A673 (cell line): ENCODE measurements around the gene SHOC2. TPM values are rescaled to one million over a fixed set of nuclear protein-coding genes. Genes with fewer than 3 reads are reported as not detected.

Experiments used
- BruUV-seq: library from RNA; stranded (reverse); fragments of 400-500 nt; replicated peaks from 2 replicates; lab custom pipeline; 2021; lab: Mats Ljungman, UMichigan
- CTCF ChIA-PET: fragments of 300-600 bp; sonication (Branson Sonifier 250); formaldehyde crosslinking; loops from one replicate; lab custom pipeline; 2022; ENCODE audit warnings: antibody characterized with exemption; lab: Charles Lee
- POLR2A ChIA-PET: fragments of 300-600 bp; sonication (Branson Sonifier 250); formaldehyde crosslinking; loops from one replicate; lab custom pipeline; 2022; ENCODE audit warnings: antibody characterized with exemption; ENCODE audit not compliant: low non-redundant PET; lab: Charles Lee
- DNase-seq: peaks from one replicate; pipeline ENCODE4 v3.0.0-alpha.2; 2015; ENCODE audit warnings: low spot score
- H3K27ac ChIP-seq: fragments of 200-600 bp; sonication (generic); 2 replicates; pipeline ENCODE4 v1.5.1; 2016; ENCODE audit warnings: mixed run types, low read depth, mild to moderate bottlenecking, mixed read lengths, antibody characterized with exemption, low read length; ENCODE audit not compliant: poor library complexity, severe bottlenecking
- H3K27me3 ChIP-seq: fragments of 200-600 bp; sonication (generic); replicated peaks from 2 replicates; pipeline ENCODE4 v1.6.1; 2017; ENCODE audit warnings: mixed run types, low read depth, mild to moderate bottlenecking, mixed read lengths, antibody characterized with exemption, low read length; ENCODE audit not compliant: insufficient read depth, poor library complexity
- H3K36me3 ChIP-seq: fragments of 200-600 bp; sonication (generic); 2 replicates; pipeline ENCODE4 v1.6.1; 2016; ENCODE audit warnings: mixed run types, mild to moderate bottlenecking, mixed read lengths, antibody characterized with exemption, low read length; ENCODE audit not compliant: insufficient read depth, poor library complexity, severe bottlenecking
- H3K4me1 ChIP-seq: fragments of 200-600 bp; sonication (generic); 2 replicates; pipeline ENCODE4 v1.6.1; 2017; ENCODE audit warnings: mixed run types, mild to moderate bottlenecking, mixed read lengths, antibody characterized with exemption, low read length; ENCODE audit not compliant: insufficient read depth, poor library complexity, severe bottlenecking
- H3K4me3 ChIP-seq: fragments of 200-600 bp; sonication (generic); 2 replicates; pipeline ENCODE4 v1.5.1; 2016; ENCODE audit warnings: low read depth, mixed run types, mild to moderate bottlenecking, mixed read lengths, low read length; ENCODE audit not compliant: poor library complexity, severe bottlenecking
- H3K9me3 ChIP-seq: fragments of 200-600 bp; sonication (generic); 2 replicates; pipeline ENCODE4 v1.6.1; 2016; ENCODE audit warnings: mixed run types, low read depth, mild to moderate bottlenecking, mixed read lengths, antibody characterized with exemption, low read length; ENCODE audit not compliant: poor library complexity, severe bottlenecking
- CTCF ChIP-seq: fragments of 300-800, 200-600 bp; sonication (generic); conservative IDR thresholded peaks from 2 replicates; pipeline ENCODE4 v1.5.1; 2017; ENCODE audit warnings: low read depth, mild to moderate bottlenecking, antibody characterized with exemption, low read length, moderate library complexity, mixed read lengths
- EZH2 ChIP-seq: fragments of 200-600 bp; sonication (generic); IDR thresholded peaks from 2 replicates; pipeline ENCODE4 v1.6.1; 2017; ENCODE audit warnings: borderline replicate concordance, low read depth, mild to moderate bottlenecking, mixed read lengths, antibody characterized with exemption, low read length; ENCODE audit not compliant: poor library complexity, severe bottlenecking
- intact Hi-C: fragments of 100-400 bp; cut with micrococcal nuclease; formaldehyde crosslinking; loops from one replicate; pipeline ENCODE4 v1.10.0; 2022; ENCODE audit not compliant: unreplicated experiment
- total RNA-seq: library from RNA; stranded (reverse); gene quantifications from 2 replicates; pipeline ENCODE4 v1.2.3, GENCODE V29; 2021

Gene SHOC2
- total RNA-seq, 1 experiment from 2014 or later: 37.6 TPM

- TF ChIP-seq CTCF (no peak), EZH2 (no peak)
- Histone ChIP-seq H3K9me3 (no peaks in the 10 kb centered on the region), H3K4me1 (peaks cover 39% of the 10 kb centered on the region), H3K4me3 (peak overlapping the region; percentile 64), H3K36me3 (no peaks in the 10 kb centered on the region), H3K27me3 (no peaks in the 10 kb centered on the region), H3K27ac (peak overlapping the region; percentile 94)
- peak; percentile 95 for DNase-seq
- ChIA-PET CTCF (interaction anchor here (1.0 kb wide), 1 partner anchor 24 kb away, joined by 3 read pairs; no protein-coding TSS in a partner anchor), POLR2A (interaction anchor here (0.7 to 1.1 kb wide), 2 partner anchors 80 to 159 kb away, joined by 4 read pairs; no protein-coding TSS in a partner anchor)
- intact Hi-C loops: loop anchor here (5.0 to 10.0 kb wide), 2 partner anchors 46 to 613 kb away; partner anchors contain the start of genes PDCD4 and SMNDC1
- no TSS peak for BruUV-seq
Measured at GRCh38 chr10:110918269-110918642, 1.1 kb upstream of the SHOC2 start.

- Histone ChIP-seq H3K27me3 (no peaks in the 10 kb centered on the region), H3K27ac (peak within 1 kb of the TSS; percentile 94), H3K4me3 (peak within 1 kb of the TSS; percentile 71), H3K36me3 (no peaks in the 10 kb centered on the region), H3K4me1 (peaks cover 44% of the 10 kb centered on the region), H3K9me3 (no peaks in the 10 kb centered on the region)
- TF ChIP-seq EZH2: no peak
- TF ChIP-seq CTCF: no peak
- TSS peak; percentile 51 for BruUV-seq
- CTCF ChIA-PET: interaction anchor here (0.6 to 1.0 kb wide), 3 partner anchors 25 to 1553 kb away, joined by 3 to 5 read pairs (median 4); no protein-coding TSS in a partner anchor
- DNase-seq: peak; percentile 100
- intact Hi-C loops: loop anchor here (5.0 to 10.0 kb wide), 2 partner anchors 46 to 614 kb away; partner anchors contain the start of genes PDCD4 and SMNDC1
- POLR2A ChIA-PET: interaction anchor here (0.6 to 1.1 kb wide), 3 partner anchors 80 to 596 kb away, joined by 4 read pairs; no protein-coding TSS in a partner anchor
Measured at GRCh38 chr10:110918643-110919348, 608 bp upstream of the SHOC2 start, which contains the start of gene BBIP1. BBIP1 (minus strand) TSS chr10:110919180; CDS start chr10:110918157, 1,023 bp downstream.

GRCh38 chr10:110919971-110920881, 822 bp downstream of the SHOC2 start:
- DNase-seq: peak; percentile 72
- intact Hi-C loops: loop anchor here (1.0 to 10.0 kb wide), 3 partner anchors 8 to 615 kb away; partner anchors contain the start of genes PDCD4 and SMNDC1
- Histone ChIP-seq H3K9me3 (no peaks in the 10 kb centered on the region), H3K4me3 (peak overlapping the region; percentile 71), H3K36me3 (no peaks in the 10 kb centered on the region), H3K27me3 (no peaks in the 10 kb centered on the region), H3K4me1 (peaks cover 47% of the 10 kb centered on the region), H3K27ac (peak overlapping the region; percentile 71)
- ChIA-PET POLR2A (no interaction called here), CTCF (no interaction called here)
- BruUV-seq: no TSS peak
- TF ChIP-seq EZH2: no peak
- no peak for TF ChIP-seq CTCF
